Effector memory CD8-positive, alpha-beta T cell (primary cell): ENCODE results near the gene GXYLT1.

Experiments
- ATAC-seq: fragments of 150-1000 bp; cut with Tn5 transposase; replicated peaks from 2 replicates; pipeline ENCODE4 v1.10.0; 2021; ENCODE audit warnings: mild to moderate bottlenecking, moderate library complexity
- DNase-seq, 3 experiments: peaks; one replicate each; pipeline ENCODE4 v3.0.0; 2021
- H3K27ac Mint-ChIP-seq, 2 donors: one replicate each; pipeline ENCODE4 v1.8.0; 2022; ENCODE audit warnings: mild to moderate bottlenecking in 2 of 2, mixed read lengths in 2 of 2, moderate library complexity in 2 of 2
- H3K27me3 Mint-ChIP-seq, 2 donors: one replicate each; pipeline ENCODE4 v1.8.0; 2022; ENCODE audit warnings: mixed read lengths in 2 of 2
- H3K36me3 Mint-ChIP-seq: one replicate; pipeline ENCODE4 v1.8.0; 2022; ENCODE audit warnings: mild to moderate bottlenecking, moderate library complexity, mixed read lengths; ENCODE audit not compliant: insufficient read depth
- H3K4me1 Mint-ChIP-seq, 2 donors: one replicate each; pipeline ENCODE4 v1.8.0; 2022; ENCODE audit warnings: low read depth in 2 of 2, mixed read lengths in 2 of 2
- H3K4me3 Mint-ChIP-seq, 2 donors: one replicate each; pipeline ENCODE4 v1.8.0; 2022; ENCODE audit warnings: mild to moderate bottlenecking in 2 of 2, mixed read lengths in 2 of 2, moderate library complexity in 2 of 2
- H3K9me3 Mint-ChIP-seq, 2 donors: one replicate each; pipeline ENCODE4 v1.8.0; 2022; ENCODE audit warnings: mixed read lengths in 2 of 2

The GXYLT1 gene

DNA sequence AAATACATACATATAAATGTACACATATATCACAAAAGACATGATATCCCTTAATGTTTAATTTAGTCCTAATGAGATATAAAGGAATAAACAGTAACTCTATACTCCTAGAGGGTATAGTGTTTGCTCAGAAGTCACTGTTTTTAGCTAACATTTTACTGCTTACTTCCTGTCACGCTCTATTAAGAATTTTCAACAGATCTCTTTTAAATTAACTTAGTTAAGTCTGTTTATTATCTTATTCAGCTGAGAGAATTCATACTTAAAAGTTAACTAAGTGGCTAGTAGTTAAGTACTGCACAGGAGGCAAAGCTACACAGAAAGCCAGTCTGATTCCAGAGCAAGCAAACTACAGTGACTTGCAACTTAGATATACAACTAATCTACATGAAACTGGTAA is 39.9 kb downstream of the GXYLT1 start:
- Mint-ChIP-seq H3K27ac (peak overlapping the region in 1 of 2 donors; percentile 35), H3K27me3 (no peaks in the 10 kb centered on the region), H3K4me3 (no peak overlapping the region), H3K4me1 (no peaks in the 10 kb centered on the region), H3K36me3 (peaks cover 13% of the 10 kb centered on the region), H3K9me3 (no peaks in the 10 kb centered on the region)
- ATAC-seq: no peak
- DNase-seq: no peak

- no peak for ATAC-seq
Observed at GRCh38 chr12:42104087-42104486, 40.6 kb downstream of the GXYLT1 start.

GRCh38 chr12:42103155-42103554 is 41.5 kb downstream of the GXYLT1 start:
- H3K36me3 Mint-ChIP-seq: no peaks in the 10 kb centered on the region
- peaks cover 1 to 8% of the 10 kb centered on the region in 2 donors for H3K4me1 Mint-ChIP-seq
- H3K4me3 Mint-ChIP-seq: no peak overlapping the region

More at GRCh38 chr12:42104087-42104486, 40.6 kb downstream of the GXYLT1 start:
- no peak for DNase-seq
- Mint-ChIP-seq H3K4me1 (no peaks in the 10 kb centered on the region), H3K4me3 (no peak overlapping the region), H3K9me3 (no peaks in the 10 kb centered on the region), H3K27me3 (no peaks in the 10 kb centered on the region), H3K36me3 (peaks cover 7% of the 10 kb centered on the region), H3K27ac (peak overlapping the region in 1 of 2 donors; percentile 42)

DNA sequence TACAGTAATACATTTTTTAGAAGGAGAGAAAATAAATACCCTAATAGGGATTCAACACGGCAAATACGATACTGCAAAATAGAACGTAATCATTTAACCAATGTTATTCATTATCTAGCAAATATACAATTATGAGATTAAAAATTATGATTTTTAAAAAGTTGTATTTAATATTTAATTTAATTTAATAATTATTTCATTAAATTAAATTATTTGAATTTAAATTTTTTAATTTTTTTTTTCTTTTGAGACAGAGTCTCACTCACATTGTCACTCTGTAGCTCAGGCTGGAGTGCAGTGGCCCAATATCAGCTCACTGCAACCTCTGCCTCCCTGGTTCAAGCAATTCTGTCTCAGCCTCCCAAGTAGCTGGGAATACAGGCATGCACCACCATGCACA is 42.0 kb downstream of the GXYLT1 start:
- H3K4me3 Mint-ChIP-seq: no peak overlapping the region
- no peaks in the 10 kb centered on the region for H3K27me3 Mint-ChIP-seq
- DNase-seq (no peak), ATAC-seq (no peak)
- no peaks in the 10 kb centered on the region for H3K9me3 Mint-ChIP-seq
- H3K36me3 Mint-ChIP-seq: peaks cover 4% of the 10 kb centered on the region
- H3K27ac Mint-ChIP-seq: peak overlapping the region in 1 of 2 donors; percentile 88
- peaks cover 5 to 11% of the 10 kb centered on the region in 2 donors for H3K4me1 Mint-ChIP-seq

More at GRCh38 chr12:42103155-42103554, 41.5 kb downstream of the GXYLT1 start:
- ATAC-seq (no peak), DNase-seq (no peak)
- no peaks in the 10 kb centered on the region for H3K9me3 Mint-ChIP-seq
- H3K27ac Mint-ChIP-seq: no peak overlapping the region
- no peaks in the 10 kb centered on the region for H3K27me3 Mint-ChIP-seq

DNA sequence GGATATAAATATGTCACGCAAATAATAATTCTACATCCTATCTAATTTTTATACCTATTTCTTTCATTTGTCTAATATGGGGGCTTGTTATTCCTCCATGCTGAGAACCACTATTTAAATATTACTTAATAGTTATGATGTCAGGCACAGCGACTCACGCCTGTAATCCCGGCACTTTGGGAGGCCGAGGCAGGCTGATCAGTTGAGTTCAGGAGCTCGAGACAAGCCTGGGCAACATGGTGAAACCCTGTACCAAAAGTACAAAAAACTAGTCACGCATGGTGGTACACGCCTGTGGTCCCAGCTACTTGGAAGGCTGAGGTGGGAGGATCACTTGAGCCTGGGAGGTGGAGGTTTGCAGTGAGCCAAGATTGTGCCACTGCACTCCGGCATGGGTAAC is 45.2 kb downstream of the GXYLT1 start:
- no peaks in the 10 kb centered on the region for H3K9me3 Mint-ChIP-seq
- H3K4me3 Mint-ChIP-seq: peak overlapping the region in 1 of 2 donors; percentile 15
- DNase-seq (no peak), ATAC-seq (no peak)
- H3K36me3 Mint-ChIP-seq: peaks cover 4% of the 10 kb centered on the region
- no peaks in the 10 kb centered on the region for H3K27me3 Mint-ChIP-seq
- peaks cover 19 to 35% of the 10 kb centered on the region in 2 donors for H3K4me1 Mint-ChIP-seq
- H3K27ac Mint-ChIP-seq: peak overlapping the region; percentile 96 to 97

DNA sequence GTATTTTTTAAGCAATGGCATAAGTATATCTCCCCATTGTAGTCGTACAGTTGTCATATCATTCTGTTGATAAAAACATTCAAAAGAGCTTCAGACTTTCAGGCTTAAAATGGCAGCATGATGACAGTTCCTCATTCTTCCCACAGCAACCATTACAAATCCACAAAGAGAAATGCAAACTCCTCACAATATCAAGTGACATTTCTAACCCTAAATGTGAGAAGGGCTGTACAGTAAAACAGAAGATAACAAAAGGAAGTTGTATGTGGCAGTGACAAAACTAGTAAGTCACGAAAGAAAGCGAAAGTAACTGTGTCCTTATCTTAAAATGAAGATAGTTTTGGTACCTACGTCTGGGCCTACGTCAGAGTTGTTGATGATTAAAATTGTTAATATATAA is 46.7 kb downstream of the GXYLT1 start:
- no peaks in the 10 kb centered on the region for H3K27me3 Mint-ChIP-seq
- DNase-seq (peak; percentile 4 to 20 (median 4)), ATAC-seq (peak; percentile 88)
- H3K9me3 Mint-ChIP-seq: no peaks in the 10 kb centered on the region
- H3K27ac Mint-ChIP-seq: peak overlapping the region; percentile 96 to 97
- peaks cover 19 to 35% of the 10 kb centered on the region in 2 donors for H3K4me1 Mint-ChIP-seq
- peaks cover 4% of the 10 kb centered on the region for H3K36me3 Mint-ChIP-seq
- H3K4me3 Mint-ChIP-seq: peak overlapping the region; percentile 72 to 82

- peak in 1 of 3 experiments; percentile 26 for DNase-seq
Observed at GRCh38 chr12:42094277-42094676, 50.4 kb downstream of the GXYLT1 start.

GRCh38 chr12:42091769-42092168 is 52.9 kb downstream of the GXYLT1 start:
- H3K9me3 Mint-ChIP-seq: no peaks in the 10 kb centered on the region
- DNase-seq (no peak), ATAC-seq (no peak)
- H3K27ac Mint-ChIP-seq: peak overlapping the region in 1 of 2 donors; percentile 64
- H3K4me1 Mint-ChIP-seq: peaks cover 15 to 17% of the 10 kb centered on the region in 2 donors
- H3K36me3 Mint-ChIP-seq: peaks cover 15% of the 10 kb centered on the region
- no peak overlapping the region for H3K4me3 Mint-ChIP-seq
- H3K27me3 Mint-ChIP-seq: no peaks in the 10 kb centered on the region

More at GRCh38 chr12:42094277-42094676, 50.4 kb downstream of the GXYLT1 start:
- Mint-ChIP-seq H3K27me3 (no peaks in the 10 kb centered on the region), H3K27ac (peak overlapping the region; percentile 53 to 91), H3K9me3 (no peaks in the 10 kb centered on the region), H3K4me3 (peak overlapping the region; percentile 64), H3K36me3 (peaks cover 9% of the 10 kb centered on the region), H3K4me1 (peaks cover 23 to 35% of the 10 kb centered on the region in 2 donors)
- peak; percentile 75 for ATAC-seq

DNA sequence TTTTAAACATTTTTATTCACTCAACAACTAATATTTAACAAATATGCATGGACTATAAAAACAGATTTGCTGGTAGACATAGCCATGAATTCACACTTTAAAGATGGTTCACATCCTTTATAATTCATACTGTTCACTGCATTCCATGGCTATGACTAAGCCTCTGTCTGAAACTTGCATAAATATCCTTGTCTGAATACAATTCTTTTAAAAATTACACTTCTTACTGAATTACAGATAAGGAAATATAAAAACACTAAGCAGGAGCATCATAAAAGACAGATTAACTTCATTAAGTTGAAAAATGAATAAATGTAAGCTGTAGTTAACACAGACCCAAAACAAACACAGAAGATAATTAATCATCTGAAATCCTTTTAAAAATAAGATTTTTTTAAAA is 53.8 kb downstream of the GXYLT1 start:
- Mint-ChIP-seq H3K27me3 (no peaks in the 10 kb centered on the region), H3K9me3 (no peaks in the 10 kb centered on the region), H3K4me1 (peaks cover 6 to 10% of the 10 kb centered on the region in 2 donors), H3K36me3 (peaks cover 21% of the 10 kb centered on the region), H3K4me3 (no peak overlapping the region), H3K27ac (no peak overlapping the region)
- DNase-seq: no peak
- ATAC-seq: no peak

- no peak for DNase-seq
- Mint-ChIP-seq H3K27me3 (no peaks in the 10 kb centered on the region), H3K36me3 (peaks cover 20% of the 10 kb centered on the region), H3K9me3 (no peaks in the 10 kb centered on the region), H3K27ac (peak overlapping the region in 1 of 2 donors; percentile 55), H3K4me1 (no peaks in the 10 kb centered on the region), H3K4me3 (no peak overlapping the region)
- ATAC-seq: no peak
Observed at GRCh38 chr12:42086031-42086430, 58.6 kb downstream of the GXYLT1 start.

- no peak overlapping the region for H3K4me3 Mint-ChIP-seq
- ATAC-seq: no peak
- no peaks in the 10 kb centered on the region for H3K27me3 Mint-ChIP-seq
- no peaks in the 10 kb centered on the region for H3K9me3 Mint-ChIP-seq
- peaks cover 20% of the 10 kb centered on the region for H3K36me3 Mint-ChIP-seq
- H3K4me1 Mint-ChIP-seq: no peaks in the 10 kb centered on the region
- no peak for DNase-seq
- H3K27ac Mint-ChIP-seq: no peak overlapping the region
Observed at GRCh38 chr12:42085594-42085993, 59.1 kb downstream of the GXYLT1 start.

- Mint-ChIP-seq H3K27ac (no peak overlapping the region), H3K4me1 (no peaks in the 10 kb centered on the region), H3K36me3 (peaks cover 20% of the 10 kb centered on the region), H3K9me3 (no peaks in the 10 kb centered on the region), H3K4me3 (no peak overlapping the region), H3K27me3 (no peaks in the 10 kb centered on the region)
- ATAC-seq (no peak), DNase-seq (no peak)
Observed at GRCh38 chr12:42084522-42084921, 60.2 kb downstream of the GXYLT1 start.

DNA sequence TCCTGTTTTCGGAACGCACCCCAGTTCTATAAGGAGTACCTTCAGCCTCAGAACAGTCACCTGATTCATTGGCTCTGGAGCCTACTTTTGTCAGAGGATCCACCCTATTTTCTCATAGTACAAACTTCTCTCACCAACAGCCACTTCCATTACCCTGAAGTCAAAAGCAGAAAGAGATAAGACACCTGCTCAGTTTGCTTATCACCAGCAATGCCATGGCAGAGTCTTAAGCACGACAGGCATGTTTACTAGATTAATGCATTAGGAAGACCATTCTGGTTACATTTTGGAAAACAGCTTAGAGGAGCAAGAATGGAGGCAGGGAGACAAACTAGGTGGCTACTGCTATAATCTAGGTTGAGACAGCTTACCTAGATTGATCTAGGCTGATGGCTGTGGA is 67.7 kb downstream of the GXYLT1 start:
- DNase-seq (no peak), ATAC-seq (no peak)
- no peak overlapping the region for H3K4me3 Mint-ChIP-seq
- H3K27me3 Mint-ChIP-seq: no peaks in the 10 kb centered on the region
- H3K4me1 Mint-ChIP-seq: no peaks in the 10 kb centered on the region
- peak overlapping the region in 1 of 2 donors; percentile 20 for H3K27ac Mint-ChIP-seq
- H3K9me3 Mint-ChIP-seq: no peaks in the 10 kb centered on the region
- peaks cover 3% of the 10 kb centered on the region for H3K36me3 Mint-ChIP-seq

GRCh38 chr12:42070036-42070435 is 74.6 kb downstream of the GXYLT1 start:
- Mint-ChIP-seq H3K4me3 (no peak overlapping the region), H3K27ac (no peak overlapping the region), H3K27me3 (no peaks in the 10 kb centered on the region), H3K4me1 (no peaks in the 10 kb centered on the region), H3K36me3 (no peaks in the 10 kb centered on the region), H3K9me3 (no peaks in the 10 kb centered on the region)
- DNase-seq (no peak), ATAC-seq (no peak)

- Mint-ChIP-seq H3K9me3 (no peaks in the 10 kb centered on the region), H3K4me1 (no peaks in the 10 kb centered on the region), H3K27me3 (peaks cover 0 to 29% of the 10 kb centered on the region in 2 donors), H3K36me3 (no peaks in the 10 kb centered on the region), H3K4me3 (no peak overlapping the region), H3K27ac (no peak overlapping the region)
- ATAC-seq: no peak
- DNase-seq: no peak
Observed at GRCh38 chr12:42059127-42059526, 85.5 kb downstream of the GXYLT1 start.
